Body of pancreas (tissue), 4 donors: ENCODE results near the gene GLCCI1.

Source experiments
- CTCF ChIP-seq, 7 experiments: fragments of 450-650 bp in 4 of 7; fragments of 200-600 bp in 3 of 7; sonication (generic) in 3 of 7; IDR thresholded peaks; one replicate each; pipeline ENCODE4 v1.5.1; 2016 to 2019; ENCODE audit warnings: antibody characterized with exemption in 7 of 7
- POLR2A ChIP-seq, 3 donors: fragments of 450-650 bp; IDR thresholded peaks; one replicate each; pipeline ENCODE4 v1.6.1; 2016; ENCODE audit warnings: antibody characterized with exemption in 3 of 3, mild to moderate bottlenecking in 2 of 3

GRCh38 chr7:7923818-7924217 is 44.8 kb upstream of the GLCCI1 start:
- TF ChIP-seq CTCF (IDR thresholded peaks at IDR 0.05) (no peak), POLR2A (IDR thresholded peaks at IDR 0.05) (no peak)
